HT-29 (cell line): ENCODE measurements around the gene ZDHHC14. TPM values are rescaled to one million over a fixed set of nuclear protein-coding genes. Genes with fewer than 3 reads are reported as not detected.
"Not testable (repeated sequence)": the region's sequence is repeated elsewhere in the genome, so short reads cannot be mapped to it uniquely, and the experiment has no call there.

Source experiments
- DNase-seq: peaks from one replicate; pipeline ENCODE4 v3.0.0-alpha.2; 2015; ENCODE audit warnings: low spot score
- total RNA-seq: library from RNA; depleted of rRNA; stranded (reverse); fragments of >200 nt; shearing (Covaris generic); gene quantifications from 2 replicates; pipeline ENCODE4 v1.2.3, GENCODE V29; 2014

ZDHHC14 gene
- total RNA-seq, 1 experiment from 2014 or later = 6.2 TPM

DNA sequence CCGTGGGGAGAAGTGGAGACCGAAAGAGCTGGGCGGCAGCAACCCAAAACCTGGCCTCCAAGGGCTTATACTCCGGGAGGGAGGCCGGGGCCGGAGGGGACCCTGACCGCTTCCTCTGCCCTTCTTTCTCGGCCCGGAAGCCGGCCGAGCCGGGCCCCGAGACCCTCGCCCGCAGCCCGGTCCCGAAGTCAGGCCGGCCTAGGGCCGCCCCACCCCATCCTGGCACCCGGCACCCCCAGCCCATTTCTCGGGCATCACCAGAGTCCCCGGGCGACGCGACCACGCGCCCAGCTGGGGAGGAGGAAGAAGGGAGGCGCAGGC, 572 bp upstream of the ZDHHC14 start:
- DNase-seq = peak; percentile 17

GRCh38 chr6:157381631-157382621, 936 bp downstream of the ZDHHC14 start:
- DNase-seq = peak; percentile 46

GRCh38 chr6:157382821-157383220, 1.8 kb downstream of the ZDHHC14 start:
- DNase-seq = no peak

DNA sequence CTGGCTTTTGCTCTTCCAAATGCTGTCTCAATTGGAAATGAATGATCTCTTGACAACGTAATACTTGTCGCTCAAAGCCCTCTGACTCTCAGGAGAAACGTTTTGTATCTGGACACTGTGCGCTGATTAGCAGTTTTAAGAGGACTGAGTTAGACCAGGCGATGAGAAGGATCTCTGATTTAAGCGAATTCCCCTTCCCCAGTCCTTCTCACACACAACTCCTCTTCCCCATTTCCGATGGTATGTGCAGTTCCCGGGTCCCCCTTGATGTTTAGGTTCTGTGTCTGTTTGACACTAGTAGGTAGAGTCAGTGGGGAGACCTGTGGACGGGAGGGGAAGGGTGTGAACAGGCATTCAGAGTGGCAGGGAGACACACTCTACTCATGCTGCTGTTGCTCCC, 2.5 kb downstream of the ZDHHC14 start:
- no peak for DNase-seq

- not testable (repeated sequence) for DNase-seq
Measured at GRCh38 chr6:157384962-157385361, 4.0 kb downstream of the ZDHHC14 start.

GRCh38 chr6:157385482-157385881, 4.5 kb downstream of the ZDHHC14 start:
- no peak for DNase-seq

DNA sequence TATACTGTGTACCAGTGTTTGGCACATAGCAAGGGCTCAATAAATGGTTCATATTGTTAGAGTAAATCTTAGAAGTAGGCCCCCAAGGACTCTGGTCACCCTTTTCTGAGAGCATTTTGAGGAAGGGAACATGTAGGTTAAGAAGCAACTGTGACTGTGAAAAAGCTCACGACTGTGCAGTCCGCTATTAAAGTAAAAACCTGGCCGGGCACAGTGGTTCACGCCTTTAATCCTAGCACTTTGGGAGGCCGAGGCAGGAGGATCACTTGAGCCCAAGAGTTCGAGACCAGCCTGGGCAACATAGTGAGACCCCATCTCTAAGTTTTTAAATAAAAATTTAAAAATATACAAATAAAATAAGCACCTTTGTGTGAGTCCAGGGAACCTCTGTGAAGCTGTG, 5.0 kb downstream of the ZDHHC14 start:
- DNase-seq = no peak

DNA sequence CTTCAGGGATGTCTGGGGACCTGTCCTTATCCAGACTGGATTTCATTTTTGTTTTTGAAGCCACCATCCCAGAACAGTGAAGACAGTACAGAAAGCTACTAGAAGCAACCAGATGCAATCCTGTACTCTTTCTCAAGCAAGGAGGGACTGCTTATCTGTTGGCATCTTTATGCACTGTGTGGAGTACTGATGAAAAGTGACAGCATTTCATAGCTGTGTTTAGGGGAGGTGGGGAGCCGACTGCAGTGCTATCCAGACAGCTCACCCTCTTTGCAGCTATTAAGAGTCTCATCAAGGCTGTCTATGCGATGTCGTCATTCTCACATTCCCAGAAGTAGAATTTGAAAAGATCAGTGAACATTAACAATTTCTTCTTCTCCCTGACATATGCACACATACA, 5.5 kb downstream of the ZDHHC14 start:
- DNase-seq = no peak

DNA sequence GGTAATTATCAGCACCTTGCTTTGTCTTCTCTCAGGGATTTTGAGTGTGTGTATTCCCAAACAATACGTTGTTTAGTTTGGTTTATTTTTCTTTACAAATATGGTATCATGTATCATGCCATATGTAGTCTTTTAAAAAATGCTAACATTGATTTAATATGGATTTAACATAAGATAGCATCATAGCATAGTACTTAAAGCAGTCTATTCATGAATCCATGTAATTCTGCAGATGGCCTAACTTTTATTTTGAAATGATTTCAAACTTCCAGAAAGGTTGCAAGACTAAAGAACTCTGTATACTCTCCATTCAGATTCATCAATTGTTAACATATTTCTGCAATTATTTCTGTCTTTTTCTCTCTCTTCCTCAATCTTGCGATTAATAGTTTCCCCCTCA, 7.9 kb downstream of the ZDHHC14 start:
- DNase-seq = no peak

DNA sequence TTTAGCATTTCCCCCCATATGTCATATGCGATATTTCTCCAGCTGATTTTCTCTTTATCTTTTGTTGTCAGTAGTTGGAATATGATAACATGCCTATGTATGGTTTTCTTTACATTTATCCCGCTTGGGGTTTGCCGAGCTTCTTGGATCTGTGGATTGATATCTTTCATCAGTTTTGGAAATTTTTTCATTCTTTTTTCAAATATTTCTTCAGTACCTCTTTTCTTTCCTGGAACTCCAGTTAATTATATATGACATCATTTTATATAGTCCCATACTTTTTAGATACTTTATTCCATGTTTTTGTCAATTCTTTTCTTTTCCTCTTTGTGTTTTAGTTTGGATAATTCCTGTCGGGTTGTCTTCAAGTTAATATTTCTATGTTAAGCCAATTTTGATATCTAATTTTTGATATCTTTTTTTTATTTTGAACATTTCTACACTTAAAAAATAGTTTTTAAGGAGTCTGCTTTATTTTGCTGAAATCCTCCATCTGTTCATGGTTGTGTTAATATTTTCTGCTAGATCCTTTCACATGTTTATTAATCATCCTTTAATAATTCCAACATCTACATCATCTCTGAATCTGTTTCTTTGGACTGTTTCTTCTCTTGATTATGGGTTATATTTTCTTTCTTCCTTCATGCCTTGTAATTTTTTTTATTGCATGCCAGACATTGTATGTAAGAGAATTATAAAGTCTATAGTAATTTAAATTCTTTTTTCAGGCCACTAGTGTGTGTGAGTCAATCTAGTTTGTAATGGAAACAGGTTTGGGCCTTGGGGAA, 9.5 kb downstream of the ZDHHC14 start:
- DNase-seq = no peak

DNA sequence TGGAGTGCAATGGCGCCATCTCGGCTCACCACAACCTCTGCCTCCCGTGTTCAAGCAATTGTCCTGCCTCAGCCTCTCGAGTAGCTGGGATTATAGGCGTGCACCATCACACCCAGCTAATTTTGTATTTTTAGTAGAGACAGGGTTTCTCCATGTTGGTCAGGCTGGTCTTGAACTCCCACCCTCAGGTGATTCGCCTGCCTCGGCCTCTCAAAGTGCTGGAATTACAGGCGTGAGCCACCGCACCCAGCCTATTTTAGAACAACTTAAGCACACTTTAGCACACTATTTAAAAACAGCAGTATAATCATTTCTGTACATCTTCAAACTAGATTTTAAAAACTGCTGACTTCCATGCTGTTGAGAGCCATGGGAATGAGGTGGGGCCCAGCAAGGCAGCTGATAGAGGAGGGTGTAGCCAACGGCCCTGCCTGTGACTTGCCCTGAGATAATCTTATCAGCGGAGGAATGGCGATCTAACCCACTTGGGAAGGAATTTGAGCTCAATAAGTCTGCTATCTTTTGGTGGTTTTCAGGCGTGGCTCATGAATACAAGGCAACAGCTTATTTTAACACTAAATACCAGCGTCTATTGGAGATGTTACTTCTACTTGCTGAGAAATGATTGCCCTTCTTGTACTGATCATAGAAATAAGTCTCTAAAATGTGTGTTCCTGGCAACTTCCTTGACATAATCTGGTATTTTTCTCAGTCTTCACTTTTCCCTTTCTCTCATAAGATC, 12.1 kb downstream of the ZDHHC14 start:
- no peak for DNase-seq

GRCh38 chr6:157393669-157394327, 12.8 kb downstream of the ZDHHC14 start:
- no peak for DNase-seq

DNA sequence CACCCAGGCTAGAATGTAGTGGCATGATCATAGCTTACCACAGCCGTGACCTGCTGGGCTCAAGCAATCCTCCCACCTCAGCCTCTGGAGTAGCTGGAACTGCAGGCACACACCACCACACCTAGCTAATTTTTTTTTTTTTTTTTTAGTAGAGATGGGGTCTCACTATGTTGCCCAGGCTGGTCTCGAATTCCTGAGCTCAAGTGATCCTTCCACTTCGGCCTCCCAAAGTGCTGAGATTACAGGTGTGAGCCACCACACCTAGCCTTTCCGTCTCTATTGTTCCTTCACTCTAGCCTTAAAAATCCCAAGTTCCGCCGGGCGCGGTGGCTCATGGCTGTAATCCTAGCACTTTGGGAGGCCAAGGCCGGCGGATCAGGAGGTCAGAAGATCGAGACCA, 14.2 kb downstream of the ZDHHC14 start:
- not testable (repeated sequence) for DNase-seq

- DNase-seq = no peak
Measured at GRCh38 chr6:157396026-157396425, 15.0 kb downstream of the ZDHHC14 start.

GRCh38 chr6:157397660-157398059, 16.7 kb downstream of the ZDHHC14 start:
- no peak for DNase-seq

DNA sequence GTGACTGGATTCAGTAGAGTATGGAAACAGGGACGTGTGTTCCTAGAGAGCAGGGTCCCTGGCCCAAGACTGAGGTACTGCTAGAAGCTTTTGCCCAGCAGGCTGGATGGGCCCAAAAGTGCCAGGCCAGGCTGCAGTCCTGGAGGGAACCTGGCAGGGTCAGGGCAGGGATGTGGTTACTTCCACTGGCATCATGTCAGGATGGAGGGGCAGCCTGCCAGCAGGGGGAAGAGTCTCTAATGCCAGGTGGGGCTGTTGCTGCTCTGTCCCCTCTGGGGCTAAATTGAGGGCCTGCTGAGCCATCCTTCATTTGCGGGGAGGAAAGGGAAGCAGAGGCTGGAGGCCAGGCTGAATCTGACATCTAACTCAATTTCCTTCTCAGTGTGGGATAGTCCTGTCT, 17.2 kb downstream of the ZDHHC14 start:
- no peak for DNase-seq

GRCh38 chr6:157400676-157401075, 19.7 kb downstream of the ZDHHC14 start:
- DNase-seq = no peak

GRCh38 chr6:157401734-157402338, 20.8 kb downstream of the ZDHHC14 start:
- DNase-seq = no peak

DNA sequence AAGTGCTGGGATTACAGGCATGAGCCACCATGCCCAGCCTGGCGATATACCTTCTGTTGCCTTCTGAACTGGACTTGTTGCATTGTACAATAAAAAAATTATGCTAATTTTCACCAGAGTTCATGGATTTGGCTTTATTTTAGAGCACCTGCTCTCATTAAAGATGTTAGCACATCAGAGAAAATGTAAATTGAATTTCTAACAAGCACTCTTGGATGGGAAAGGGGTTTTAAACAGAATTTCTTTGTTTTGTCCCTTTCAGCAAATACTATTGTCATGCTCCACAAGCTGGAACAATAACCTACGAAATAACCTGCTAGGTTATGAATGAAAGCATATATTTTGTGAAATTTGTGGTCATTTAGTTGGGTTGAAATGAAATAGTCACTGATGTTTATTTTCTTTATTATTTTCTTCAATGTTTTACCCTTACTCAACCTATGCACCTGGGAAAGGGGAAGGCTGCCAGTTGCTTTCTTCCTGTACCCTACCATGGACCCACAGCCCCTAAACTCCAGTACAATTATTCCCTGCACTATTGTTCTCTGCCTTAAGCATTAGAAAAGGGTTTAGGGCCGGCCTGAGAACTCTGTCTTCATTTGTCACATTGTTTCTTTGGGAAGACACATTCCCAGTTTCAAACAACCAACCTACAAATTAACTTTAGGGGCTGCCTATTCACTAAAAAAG, 22.2 kb downstream of the ZDHHC14 start:
- DNase-seq = no peak

GRCh38 chr6:157403686-157404051, 22.7 kb downstream of the ZDHHC14 start:
- no peak for DNase-seq
